HG02588 (cell line): ENCODE data around the gene TLE6.
"Not testable (repeated sequence)": the region's sequence is repeated elsewhere in the genome, so short reads cannot be mapped to it uniquely, and the experiment has no call there.

Experiments used
- ATAC-seq: cut with Tn5 transposase; IDR thresholded peaks from one replicate; pipeline ENCODE4 v1.9.1; 2021; ENCODE audit warnings: mild to moderate bottlenecking, moderate library complexity; ENCODE audit not compliant: unreplicated experiment

Gene TLE6

GRCh38 chr19:2977001-2977745 is at the start of gene TLE6:
TLE6 (plus strand) TSS chr19:2977564; CDS start chr19:2978234, 670 bp downstream.
- ATAC-seq: peak; percentile 91

GRCh38 chr19:2933490-2933910 is 43.9 kb upstream of the TLE6 start:
- ATAC-seq: no peak

DNA sequence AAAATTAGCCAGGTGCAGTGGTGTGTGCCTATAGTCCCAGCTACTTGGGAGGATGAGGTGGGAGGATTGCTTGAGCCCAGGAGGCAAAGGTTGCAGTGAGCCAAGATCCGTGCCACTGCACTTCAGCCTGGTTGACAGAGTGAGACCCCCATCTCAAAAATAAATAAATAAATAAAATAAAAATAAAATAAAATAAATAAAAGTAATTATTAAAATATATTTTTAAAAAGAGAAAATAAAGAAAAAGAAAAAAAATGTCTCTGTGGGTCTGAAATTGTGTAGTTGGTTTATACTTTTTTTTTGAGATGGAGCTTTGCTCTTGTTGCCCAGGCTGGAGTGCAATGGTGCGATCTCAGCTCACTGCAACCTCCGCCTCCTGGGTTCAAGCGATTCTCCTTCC is 41.5 kb upstream of the TLE6 start:
- not testable (repeated sequence) for ATAC-seq

DNA sequence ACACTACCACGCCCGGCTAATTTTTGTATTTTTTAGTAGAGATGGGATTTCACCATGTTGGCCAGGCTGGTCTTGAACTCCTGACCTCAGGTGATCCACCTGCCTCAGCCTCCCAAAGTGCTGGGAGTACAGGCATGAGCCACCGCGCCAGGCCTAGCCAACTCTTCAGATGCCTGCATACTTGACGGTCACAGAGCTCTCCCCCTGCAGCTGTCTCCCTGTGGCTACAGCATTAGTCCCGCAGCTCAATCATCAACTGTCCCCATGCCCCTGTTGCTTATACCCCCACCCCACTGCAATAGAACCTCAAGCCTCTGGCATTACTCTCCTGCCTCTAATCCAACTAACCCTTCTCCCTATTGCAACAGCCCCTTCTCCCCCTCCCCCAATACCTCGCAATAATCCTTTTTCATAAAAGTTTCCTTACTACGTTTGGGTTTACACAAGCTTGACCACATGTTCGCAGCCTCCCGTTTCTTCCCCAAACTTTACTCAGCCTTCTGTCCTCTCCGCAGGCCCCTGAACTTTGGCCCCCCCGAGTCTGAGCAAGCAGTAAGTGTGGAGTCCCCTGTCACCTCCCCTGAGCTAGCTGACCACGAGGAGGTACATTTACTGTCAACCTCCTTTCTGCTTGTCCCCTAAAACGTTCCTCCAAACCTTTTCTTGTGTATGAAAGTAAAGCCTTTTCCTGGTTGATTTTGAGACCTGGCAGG is 34.3 kb upstream of the TLE6 start:
- no peak for ATAC-seq

GRCh38 chr19:2944403-2944774 is 33.0 kb upstream of the TLE6 start:
- no peak for ATAC-seq

DNA sequence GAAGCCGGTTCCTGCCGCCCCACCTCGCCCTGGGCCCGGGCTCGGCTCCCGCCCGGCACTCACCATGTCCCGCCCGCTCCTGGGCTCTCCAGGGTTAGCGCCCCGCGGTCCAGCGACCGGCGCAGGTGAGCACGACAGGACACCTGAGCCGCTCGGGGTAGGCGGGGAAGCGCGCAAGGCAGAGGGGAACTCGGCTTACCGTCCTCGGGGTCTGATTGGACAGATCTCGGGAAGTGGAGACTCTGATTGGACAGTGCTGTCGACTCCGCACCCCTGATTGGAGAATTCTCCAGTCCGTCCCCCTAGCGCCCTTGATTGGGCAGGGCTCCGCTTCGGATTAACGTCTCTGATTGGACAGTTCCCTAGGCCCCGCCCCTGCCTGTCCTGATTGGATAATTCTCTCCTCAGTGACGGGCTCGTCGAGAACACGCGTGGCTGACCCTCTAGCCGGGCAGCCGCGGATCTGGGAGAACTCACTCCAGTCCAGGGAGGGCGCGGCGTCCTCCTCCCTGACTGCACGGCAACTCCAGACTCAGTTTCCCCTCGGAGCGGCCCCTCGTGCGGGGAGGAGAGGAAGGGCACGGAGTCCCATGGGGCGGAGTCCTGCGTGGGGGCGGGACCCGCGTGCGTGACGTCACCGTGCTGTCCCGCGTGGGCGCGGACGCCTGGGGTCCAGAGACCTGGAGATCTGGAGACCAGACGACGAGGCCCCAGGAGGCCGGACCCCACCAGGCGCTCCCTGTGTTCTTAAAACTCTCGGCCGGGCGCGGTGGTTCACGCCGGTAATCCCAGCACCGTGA is 32.4 kb upstream of the TLE6 start, which contains the start of gene ZNF77:
TSS of gene ZNF77 (minus strand) at position 197 of the 800 bp plus-strand sequence. CDS start at position 66, 131 bp downstream.
- peak; percentile 91 for ATAC-seq

DNA sequence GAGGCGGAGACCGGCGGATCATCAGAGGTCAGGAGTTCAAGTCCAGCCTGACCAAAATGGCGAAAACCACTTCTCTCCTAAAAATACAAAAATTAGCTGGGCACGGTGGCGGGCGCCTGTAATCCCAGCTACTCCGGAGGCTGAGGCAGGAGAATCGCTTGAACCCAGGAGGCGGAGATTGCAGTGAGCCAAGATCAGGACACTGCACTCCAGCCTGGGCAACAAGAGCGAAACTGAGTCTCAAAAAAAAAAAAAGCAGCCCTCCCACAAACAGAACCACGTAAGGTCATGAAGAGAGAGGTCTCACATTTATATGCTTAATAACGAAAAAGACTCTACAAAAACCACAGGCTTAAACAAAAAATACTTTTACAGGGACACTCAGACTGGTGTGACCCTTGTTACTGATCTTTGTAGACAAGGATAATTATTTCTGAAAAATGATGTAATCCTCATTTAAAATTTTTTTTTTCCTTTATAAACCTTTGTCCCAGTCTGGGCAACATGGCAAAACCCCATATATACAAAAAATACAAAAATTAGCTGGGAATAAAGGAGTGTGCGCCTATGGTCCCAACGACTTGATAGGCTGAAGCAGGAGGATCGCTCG is 31.7 kb upstream of the TLE6 start:
- no peak for ATAC-seq

DNA sequence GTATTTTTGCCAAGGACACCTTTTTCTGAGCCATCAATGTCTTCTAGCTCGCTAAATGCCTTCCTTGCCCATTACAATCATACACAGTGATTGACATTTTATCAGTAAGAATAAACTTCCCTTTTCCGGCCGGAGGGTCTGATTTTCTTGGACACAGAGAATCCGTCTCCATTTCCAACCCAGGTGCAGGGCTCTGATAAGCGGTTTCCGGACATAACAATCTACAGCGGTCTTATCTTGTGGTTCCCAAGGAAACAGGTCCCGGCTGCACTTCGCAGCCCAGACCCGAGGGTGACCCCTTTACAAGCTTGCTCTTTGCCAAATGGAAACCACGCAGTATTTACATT is 27.5 kb upstream of the TLE6 start:
- no peak for ATAC-seq

DNA sequence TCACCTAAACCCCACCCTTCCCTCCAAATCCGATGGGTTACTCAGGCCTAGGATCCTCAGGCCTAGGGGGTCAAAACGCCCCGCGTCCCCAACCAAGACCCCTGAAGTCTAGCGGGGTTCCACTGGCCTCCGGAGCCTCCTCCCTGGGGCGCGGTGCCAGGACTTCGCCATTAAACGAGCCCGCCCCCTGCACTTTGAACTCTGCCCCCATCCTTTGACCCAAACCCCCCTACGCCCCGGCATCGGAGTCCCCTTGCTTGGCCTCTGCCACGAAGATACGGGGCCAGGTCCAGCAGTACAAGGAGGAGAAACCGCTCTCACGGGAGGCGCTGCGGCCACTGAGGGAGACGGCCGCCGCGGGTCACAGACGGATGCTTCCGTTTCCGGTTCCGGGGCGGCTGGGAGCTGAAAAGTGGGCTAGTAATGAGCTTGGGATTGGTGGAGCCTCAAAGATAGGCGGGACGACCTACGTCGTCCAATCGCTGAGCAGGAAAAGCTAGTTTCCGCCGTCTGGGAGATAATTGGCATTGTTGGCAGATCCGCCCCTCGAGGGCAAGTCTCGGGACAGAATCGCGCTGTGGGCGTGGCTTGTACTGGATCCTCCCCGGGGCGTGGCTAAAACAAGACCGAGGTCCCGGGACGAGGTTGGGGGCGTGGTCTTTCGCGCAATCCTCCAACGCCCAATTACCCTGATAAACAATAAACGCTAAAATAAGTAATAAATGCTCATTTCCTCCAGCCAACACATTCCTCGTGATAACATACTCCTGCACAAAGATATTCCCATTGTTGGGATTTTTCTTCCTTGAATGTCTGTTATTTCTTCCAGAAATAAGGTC is 26.9 kb upstream of the TLE6 start:
- peak; percentile 90 for ATAC-seq

DNA sequence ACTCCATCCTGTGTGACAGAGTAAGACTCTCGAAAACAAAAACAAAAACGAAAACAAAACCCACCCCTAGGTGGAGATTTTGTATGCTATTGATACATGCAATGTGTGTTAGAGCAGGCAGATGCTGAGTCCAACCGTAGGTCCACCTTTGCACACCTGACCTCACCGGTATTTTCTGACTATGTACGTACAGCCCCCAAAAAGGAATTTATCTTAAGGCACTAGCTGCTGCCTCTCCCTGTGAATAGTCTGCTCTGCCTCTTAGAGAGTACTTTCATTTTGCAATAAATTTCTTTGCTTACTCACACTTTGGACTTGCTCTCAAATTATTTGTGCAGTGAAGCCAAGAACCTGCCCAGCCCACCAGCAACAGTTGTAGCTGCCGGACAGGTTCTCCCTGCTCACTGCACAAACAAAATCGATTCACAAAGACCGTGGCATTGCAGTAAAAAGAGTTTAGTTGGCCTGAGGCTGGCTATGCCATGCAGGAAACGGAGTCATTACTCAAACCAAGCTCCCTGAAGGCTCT is 24.3 kb upstream of the TLE6 start:
- ATAC-seq: no peak

GRCh38 chr19:2957160-2957559 is 20.2 kb upstream of the TLE6 start:
- no peak for ATAC-seq

DNA sequence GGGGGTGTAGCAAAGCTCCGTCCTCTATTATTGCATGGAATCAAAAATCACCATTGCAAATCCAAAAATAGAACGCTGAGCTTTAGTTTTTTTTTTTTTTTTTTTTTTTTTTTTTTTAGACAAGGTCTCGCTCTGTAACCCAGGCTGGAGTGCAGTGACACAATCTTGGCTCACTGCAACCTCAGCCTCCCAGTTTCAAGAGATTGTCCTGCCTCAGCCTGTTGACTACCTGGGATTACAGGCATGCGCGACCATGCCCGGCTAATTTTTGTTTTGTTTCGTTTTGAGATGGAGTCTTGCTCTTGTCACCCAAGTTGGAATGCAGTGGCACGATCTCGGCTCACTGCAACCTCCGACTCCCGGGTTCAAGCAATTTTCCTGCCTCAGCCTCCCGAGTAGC is 17.2 kb upstream of the TLE6 start:
- no peak for ATAC-seq

DNA sequence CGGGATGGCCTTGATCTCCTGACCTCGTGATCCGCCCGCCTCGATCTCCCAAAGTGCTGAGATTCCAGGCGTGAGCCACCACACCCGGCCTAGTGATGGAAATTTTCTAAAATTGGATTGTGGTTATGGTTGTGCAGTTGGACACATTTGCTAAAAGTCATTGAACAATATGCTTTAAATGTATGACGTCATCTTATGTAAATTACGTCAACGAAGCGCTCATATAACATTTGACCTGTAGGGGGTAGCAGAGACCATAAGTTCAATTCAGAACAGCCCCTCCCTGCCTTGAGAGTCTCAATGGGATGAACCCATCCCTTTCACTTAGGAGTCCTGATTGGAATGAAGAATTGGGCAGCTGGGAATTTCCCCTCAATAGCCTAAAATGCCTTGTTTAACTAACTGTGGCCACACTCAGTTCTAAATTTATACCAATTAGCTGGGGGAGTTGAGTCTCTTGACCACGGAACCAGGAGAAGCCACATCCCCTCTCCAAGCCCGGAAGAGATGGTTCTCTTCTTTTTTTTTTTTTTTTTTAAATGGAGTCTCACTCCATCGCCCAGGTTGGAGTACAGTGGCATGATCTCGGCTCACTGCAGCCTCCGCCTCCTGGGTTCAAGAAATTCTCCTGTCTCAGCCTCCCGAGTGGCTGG is 15.2 kb upstream of the TLE6 start:
- no peak for ATAC-seq

DNA sequence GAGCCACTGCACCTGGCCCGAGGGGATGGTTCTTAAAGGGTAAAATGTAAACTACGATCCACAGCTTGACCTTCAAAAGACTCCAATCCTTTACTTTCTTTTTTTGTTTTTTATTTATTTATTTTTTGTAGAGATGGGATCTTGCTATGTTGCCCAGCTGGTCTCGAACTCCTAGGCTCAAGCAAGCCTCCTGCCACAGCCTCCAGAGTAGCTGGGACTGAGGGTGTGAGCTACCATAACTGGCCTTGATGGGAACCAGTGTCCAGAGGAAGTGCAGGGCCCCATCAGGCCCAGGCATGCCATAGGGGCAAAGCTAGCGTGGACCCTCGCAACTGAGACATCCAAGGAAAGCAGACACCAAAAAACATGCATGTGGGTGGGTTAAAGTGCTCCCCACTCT is 14.2 kb upstream of the TLE6 start:
- no peak for ATAC-seq

DNA sequence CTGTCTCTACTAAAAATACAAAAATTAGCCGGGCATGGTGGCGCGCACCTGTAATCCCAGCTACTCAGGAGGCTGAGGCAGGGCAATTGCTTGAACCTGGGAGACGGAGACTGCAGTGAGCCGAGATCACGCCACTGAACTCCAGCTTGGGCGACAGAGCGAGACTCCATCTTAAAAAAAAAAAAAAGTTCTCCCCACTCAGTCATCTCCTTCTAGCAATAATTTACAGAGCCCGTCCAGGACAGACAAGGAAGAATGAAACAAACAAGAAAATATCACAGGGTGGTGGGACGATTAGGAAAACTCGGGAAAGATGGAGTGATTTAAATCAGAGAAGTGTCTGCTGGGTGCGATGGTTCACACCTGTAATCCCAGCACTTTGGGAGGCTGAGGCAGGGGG is 13.7 kb upstream of the TLE6 start:
- ATAC-seq: not testable (repeated sequence)

DNA sequence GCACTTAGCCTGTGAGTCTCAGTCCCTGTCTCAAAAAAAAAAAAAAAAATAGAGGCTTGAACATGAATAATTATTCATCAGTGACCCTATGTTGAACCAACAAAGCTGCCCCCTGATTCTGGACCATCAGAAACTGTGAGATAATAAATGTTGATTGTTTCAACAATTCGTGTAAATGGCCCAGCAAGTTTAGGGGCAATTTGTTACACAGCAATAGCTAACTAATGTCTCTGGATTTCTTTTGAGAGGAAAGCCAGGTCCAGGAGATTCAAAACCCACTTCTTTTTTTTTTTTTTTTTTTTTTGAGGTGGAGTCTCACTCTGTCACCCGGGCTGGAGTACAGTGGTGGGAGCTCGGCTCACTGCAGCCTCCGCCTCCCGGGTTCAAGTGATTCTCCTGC is 12.5 kb upstream of the TLE6 start:
- ATAC-seq: no peak

GRCh38 chr19:2967972-2968371 is 9.4 kb upstream of the TLE6 start:
- no peak for ATAC-seq

DNA sequence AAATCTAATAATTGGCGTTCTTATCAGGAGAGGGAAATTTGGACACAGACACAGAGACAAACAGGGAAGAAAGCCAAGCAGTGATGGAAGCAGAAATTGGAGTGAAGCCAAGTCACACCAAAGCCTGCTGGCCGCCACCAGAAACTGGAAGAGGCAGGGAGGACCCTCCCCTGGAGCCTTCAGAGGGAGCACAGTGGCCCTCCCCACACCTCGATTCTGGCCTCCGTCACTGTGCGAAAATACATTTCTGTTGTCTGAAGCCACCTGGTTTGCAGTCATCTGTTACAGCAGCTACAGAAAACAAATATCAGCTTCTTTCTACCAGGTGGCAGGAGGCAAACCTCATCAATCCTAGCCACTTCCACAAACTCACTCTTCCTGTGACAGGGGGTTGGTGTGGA is 8.3 kb upstream of the TLE6 start:
- no peak for ATAC-seq

DNA sequence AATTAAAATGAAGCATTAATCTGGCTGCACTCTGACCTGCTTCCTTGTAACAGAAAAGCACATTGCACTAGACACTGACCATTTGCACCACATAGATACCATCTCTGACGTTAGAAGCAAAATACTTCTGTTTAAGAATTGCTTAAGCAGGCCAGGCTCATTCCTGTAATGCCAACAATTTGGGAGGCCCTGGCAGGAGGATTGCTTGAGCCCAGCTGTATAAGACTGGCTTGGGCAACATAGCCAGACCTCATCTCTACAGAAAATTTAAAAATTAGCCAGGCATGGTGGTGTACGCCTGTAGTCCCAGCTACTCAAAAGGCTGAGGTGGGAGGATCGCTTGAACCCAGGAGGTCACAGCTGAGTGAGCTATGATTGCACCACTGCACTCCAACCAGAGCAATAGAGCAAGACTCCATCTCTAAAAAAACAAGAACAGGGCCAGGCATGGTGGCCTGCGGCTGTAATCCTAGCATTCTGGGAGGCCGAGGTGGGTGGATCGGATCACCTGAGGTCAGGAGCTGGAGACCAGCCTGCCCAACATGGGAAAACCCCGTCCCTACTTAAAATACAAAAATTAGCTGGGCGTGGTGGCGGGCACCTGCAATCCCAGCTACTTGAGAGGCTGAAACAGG is 7.0 kb upstream of the TLE6 start:
- ATAC-seq: no peak
